ENCODE data around the gene PRSS53.

Gene PRSS53

GRCh38 chr16:31093132-31093703, 4.5 kb upstream of the PRSS53 start:
- no peak for FAIRE-seq

- FAIRE-seq: no peak
These were observed 3.6 kb upstream of the PRSS53 start for GRCh38 chr16:31092330-31092729.

GRCh38 chr16:31090540-31090939, 1.8 kb upstream of the PRSS53 start:
- FAIRE-seq: no peak

- no peak for FAIRE-seq
These were observed 456 bp upstream of the PRSS53 start for GRCh38 chr16:31089199-31089598.

GRCh38 chr16:31087971-31088370, 772 bp downstream of the PRSS53 start:
- no peak for FAIRE-seq

- FAIRE-seq: no peak
These were observed 1.3 kb downstream of the PRSS53 start for GRCh38 chr16:31087481-31087880.

- no peak for FAIRE-seq
These were observed 2.2 kb downstream of the PRSS53 start for GRCh38 chr16:31086629-31086906.

GRCh38 chr16:31085873-31086628, 2.7 kb downstream of the PRSS53 start:
- FAIRE-seq: no peak

GRCh38 chr16:31085411-31085810, 3.3 kb downstream of the PRSS53 start:
- FAIRE-seq: no peak

- no peak for FAIRE-seq
These were observed 4.0 kb downstream of the PRSS53 start for GRCh38 chr16:31084584-31085302.

- FAIRE-seq: no peak
These were observed 4.8 kb downstream of the PRSS53 start for GRCh38 chr16:31083981-31084380.

- FAIRE-seq: no peak
These were observed 5.2 kb downstream of the PRSS53 start for GRCh38 chr16:31083556-31083955.

GRCh38 chr16:31083081-31083480, 5.7 kb downstream of the PRSS53 start:
- FAIRE-seq: no peak

- no peak for FAIRE-seq
These were observed 6.2 kb downstream of the PRSS53 start for GRCh38 chr16:31082368-31083045.

GRCh38 chr16:31081428-31082351, 7.1 kb downstream of the PRSS53 start:
- no peak for FAIRE-seq

GRCh38 chr16:31080756-31081419, 7.9 kb downstream of the PRSS53 start:
- no peak for FAIRE-seq

GRCh38 chr16:31080035-31080629, 8.6 kb downstream of the PRSS53 start:
- FAIRE-seq: no peak

- no peak for FAIRE-seq
These were observed 9.3 kb downstream of the PRSS53 start for GRCh38 chr16:31079342-31079944.

- no peak for FAIRE-seq
These were observed 10.0 kb downstream of the PRSS53 start for GRCh38 chr16:31078597-31079341.

All from A204.1 (cell line).